OCI-LY3 (cell line): Measurements from ENCODE around the gene DPF3.

ENCODE experiments used
- EZH2phosphoT487 ChIP-seq: fragments of 200-600 bp; shearing (Covaris generic); IDR thresholded peaks from 2 replicates; pipeline ENCODE4 v1.6.1; 2018; ENCODE audit warnings: antibody characterized with exemption, mixed run types, low read depth
- TF ChIP-seq, protein P1 (sequence below): fragments of 200-600, 300-600 bp; sonication (generic); IDR thresholded peaks from 2 replicates; pipeline ENCODE4 v1.5.1; 2014; ENCODE audit warnings: antibody characterized with exemption, low read length, low read depth

DNA sequence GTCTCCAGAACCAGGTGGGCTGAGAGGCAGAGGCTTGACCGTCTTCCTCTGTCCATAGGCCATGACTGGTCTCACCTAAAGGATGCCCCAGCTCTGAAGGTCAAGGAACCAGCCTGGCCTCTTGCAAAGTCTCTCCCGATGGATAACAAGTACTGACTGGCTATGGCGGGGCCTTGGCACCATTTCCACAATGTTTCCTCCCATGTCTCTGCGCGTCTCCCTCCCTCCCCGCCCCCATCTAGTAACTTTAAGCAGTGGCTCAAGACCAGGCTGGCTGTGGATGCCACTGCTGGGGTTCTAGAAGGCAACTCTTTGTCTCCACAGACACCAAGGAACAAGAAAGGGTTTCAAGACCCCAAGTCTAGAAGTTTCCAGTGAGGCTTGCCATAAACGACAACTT, 275.5 kb downstream of the DPF3 start:
- TF ChIP-seq, protein P1, sequence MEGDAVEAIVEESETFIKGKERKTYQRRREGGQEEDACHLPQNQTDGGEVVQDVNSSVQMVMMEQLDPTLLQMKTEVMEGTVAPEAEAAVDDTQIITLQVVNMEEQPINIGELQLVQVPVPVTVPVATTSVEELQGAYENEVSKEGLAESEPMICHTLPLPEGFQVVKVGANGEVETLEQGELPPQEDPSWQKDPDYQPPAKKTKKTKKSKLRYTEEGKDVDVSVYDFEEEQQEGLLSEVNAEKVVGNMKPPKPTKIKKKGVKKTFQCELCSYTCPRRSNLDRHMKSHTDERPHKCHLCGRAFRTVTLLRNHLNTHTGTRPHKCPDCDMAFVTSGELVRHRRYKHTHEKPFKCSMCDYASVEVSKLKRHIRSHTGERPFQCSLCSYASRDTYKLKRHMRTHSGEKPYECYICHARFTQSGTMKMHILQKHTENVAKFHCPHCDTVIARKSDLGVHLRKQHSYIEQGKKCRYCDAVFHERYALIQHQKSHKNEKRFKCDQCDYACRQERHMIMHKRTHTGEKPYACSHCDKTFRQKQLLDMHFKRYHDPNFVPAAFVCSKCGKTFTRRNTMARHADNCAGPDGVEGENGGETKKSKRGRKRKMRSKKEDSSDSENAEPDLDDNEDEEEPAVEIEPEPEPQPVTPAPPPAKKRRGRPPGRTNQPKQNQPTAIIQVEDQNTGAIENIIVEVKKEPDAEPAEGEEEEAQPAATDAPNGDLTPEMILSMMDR: no peak
- no peak for TF ChIP-seq EZH2phosphoT487
